HCT116 (cell line): ENCODE data around the gene HLCS. TPM values are rescaled to one million over a fixed set of nuclear protein-coding genes. Genes with fewer than 3 reads are reported as not detected.

Experiments used
- ATAC-seq: fragments of 200-7000 bp; cut with Tn5 transposase; 2 replicates; pipeline ENCODE4 v1.9.1; 2020; ENCODE audit warnings: mild to moderate bottlenecking, moderate library complexity
- BruUV-seq: library from RNA; stranded (reverse); fragments of 400-500 nt; replicated peaks from 2 replicates; lab custom pipeline; 2021; lab: Mats Ljungman, UMichigan
- CTCF ChIA-PET: fragments of 300-600 bp; sonication (Branson Sonifier 250); formaldehyde crosslinking; loops from one replicate; lab custom pipeline; 2021; ENCODE audit warnings: antibody characterized with exemption; lab: Charles Lee
- POLR2A ChIA-PET: fragments of 300-600, 350-600 bp; sonication (Branson Sonifier 250); formaldehyde crosslinking; loops from one replicate; lab custom pipeline; 2021; ENCODE audit warnings: antibody characterized with exemption; lab: Charles Lee
- RAD21 ChIA-PET, 2 experiments: fragments of 300-600 bp; sonication (Branson Sonifier 250); formaldehyde crosslinking; loops; one replicate each; lab custom pipeline; 2023; ENCODE audit warnings: low total read pairs in 2 of 2; ENCODE audit not compliant: uncharacterized antibody in 2 of 2, unreplicated experiment in 2 of 2, low non-redundant PET in 1 of 2; lab: Charles Lee
- DNase-seq: peaks from one replicate; pipeline ENCODE4 v3.0.0-alpha.2; 2010; ENCODE audit warnings: low read depth, low spot score
- H2AFZ ChIP-seq: fragments of 200-600 bp; shearing (Covaris generic), sonication (generic); 2 replicates; pipeline ENCODE4 v1.6.1; 2017; ENCODE audit warnings: low read depth, mixed run types, mixed read lengths, antibody characterized with exemption, low read length; ENCODE audit not compliant: poor library complexity, severe bottlenecking
- H3K27ac ChIP-seq: 2 replicates; pipeline ENCODE4 v1.5.1; 2012; ENCODE audit warnings: low read depth, low read length
- H3K27me3 ChIP-seq: fragments of 200-600 bp; sonication (generic); 2 replicates; pipeline ENCODE4 v1.6.1; 2016; ENCODE audit warnings: mixed run types, low read length, mixed read lengths; ENCODE audit not compliant: insufficient read depth
- H3K36me3 ChIP-seq, 2 experiments: fragments of 200-500 bp in 1 of 2; fragments of 200-600 bp in 1 of 2; sonication (Bioruptor generic) in 1 of 2; sonication (generic) in 1 of 2; 2 replicates each; pipeline versions ENCODE4 v1.5.1 to v1.6.1; 2014 to 2016; ENCODE audit warnings: low read length in 2 of 2, inconsistent platforms in 1 of 2, mixed read lengths in 1 of 2, mixed run types in 1 of 2; ENCODE audit not compliant: insufficient read depth in 2 of 2, control insufficient read depth in 1 of 2
- H3K4me1 ChIP-seq, 2 experiments: fragments of 200-600 bp in 1 of 2; sonication (generic) in 1 of 2; 2 replicates each; pipeline versions ENCODE4 v1.5.1 to v1.6.1; 2012 to 2017; ENCODE audit warnings: low read length in 2 of 2, inconsistent platforms in 1 of 2, mild to moderate bottlenecking in 1 of 2, mixed read lengths in 1 of 2, mixed run types in 1 of 2, moderate library complexity in 1 of 2; ENCODE audit not compliant: insufficient read depth in 2 of 2, control insufficient read depth in 1 of 2
- H3K4me2 ChIP-seq: fragments of 200-600 bp; sonication (generic); 2 replicates; pipeline ENCODE4 v1.6.1; 2017; ENCODE audit warnings: mixed run types, low read length, mixed read lengths
- H3K4me3 ChIP-seq, 2 experiments: fragments of 200-600 bp in 1 of 2; sonication (generic) in 1 of 2; replicated peaks in 1 of 2; 2 replicates each; pipeline ENCODE4 v1.5.1; 2011 to 2016; ENCODE audit warnings: low read length in 2 of 2, control low read depth in 1 of 2, low read depth in 1 of 2, mild to moderate bottlenecking in 1 of 2, mixed read lengths in 1 of 2, mixed run types in 1 of 2
- H3K79me2 ChIP-seq: fragments of 200-600 bp; sonication (generic); 2 replicates; pipeline ENCODE4 v1.6.1; 2017; ENCODE audit warnings: mild to moderate bottlenecking, mixed run types, low read length, moderate library complexity, mixed read lengths; ENCODE audit not compliant: insufficient read depth
- H3K9ac ChIP-seq: fragments of 200-600 bp; sonication (generic); 2 replicates; pipeline ENCODE4 v1.6.1; 2016; ENCODE audit warnings: low read length, mixed read lengths
- H3K9me2 ChIP-seq: fragments of 200-600 bp; sonication (generic), shearing (Covaris generic); 2 replicates; pipeline ENCODE4 v1.6.1; 2017; ENCODE audit warnings: mixed run types, mild to moderate bottlenecking, moderate library complexity; ENCODE audit not compliant: insufficient read depth
- H3K9me3 ChIP-seq, 2 experiments: fragments of 200-500 bp in 1 of 2; fragments of 200-600 bp in 1 of 2; sonication (Bioruptor generic) in 1 of 2; sonication (generic) in 1 of 2; 2 replicates each; pipeline ENCODE4 v1.6.1; 2014 to 2017; ENCODE audit warnings: low read length in 2 of 2, mixed read lengths in 2 of 2, inconsistent platforms in 1 of 2, low read depth in 1 of 2, mild to moderate bottlenecking in 1 of 2, mixed run types in 1 of 2, moderate library complexity in 1 of 2; ENCODE audit not compliant: control insufficient read depth in 1 of 2, insufficient read depth in 1 of 2
- H4K20me1 ChIP-seq: fragments of 200-600 bp; sonication (generic), shearing (Covaris generic); 2 replicates; pipeline ENCODE4 v1.6.1; 2017; ENCODE audit warnings: mixed run types, mild to moderate bottlenecking, moderate library complexity; ENCODE audit not compliant: insufficient read depth
- CBX3 ChIP-seq: IDR thresholded peaks from 2 replicates; pipeline ENCODE4 v1.6.1; 2012; ENCODE audit warnings: low read depth
- CEBPB ChIP-seq: IDR thresholded peaks from 2 replicates; pipeline ENCODE4 v1.6.1; 2012; ENCODE audit warnings: low read depth
- CTCF ChIP-seq, 3 experiments: fragments of 200-600 bp in 1 of 3; sonication (generic) in 1 of 3; IDR thresholded peaks in 2 of 3; conservative IDR thresholded peaks in 1 of 3; 2 replicates each; pipeline ENCODE4 v1.5.1; 2012 to 2017; ENCODE audit warnings: low read depth in 2 of 3, low read length in 2 of 3, antibody characterized with exemption in 1 of 3, borderline replicate concordance in 1 of 3, control low read depth in 1 of 3, mild to moderate bottlenecking in 1 of 3, mixed read lengths in 1 of 3, mixed run types in 1 of 3, moderate library complexity in 1 of 3; ENCODE audit not compliant: insufficient read depth in 1 of 3
- EGR1 ChIP-seq: IDR thresholded peaks from 2 replicates; pipeline ENCODE4 v1.6.1; 2012; ENCODE audit warnings: low read depth
- ELF1 ChIP-seq: IDR thresholded peaks from 2 replicates; pipeline ENCODE4 v1.6.1; 2012; ENCODE audit warnings: low read depth, borderline replicate concordance
- EZH2 ChIP-seq: fragments of 200-600 bp; sonication (generic); IDR thresholded peaks from 2 replicates; pipeline ENCODE4 v1.6.1; 2017; ENCODE audit warnings: antibody characterized with exemption, mixed run types
- EZH2phosphoT487 ChIP-seq: fragments of 200-600 bp; IDR thresholded peaks from 2 replicates; pipeline ENCODE4 v1.6.1; 2018; ENCODE audit warnings: antibody characterized with exemption, borderline replicate concordance
- FOSL1 ChIP-seq: IDR thresholded peaks from 2 replicates; pipeline ENCODE4 v1.6.1; 2012; ENCODE audit warnings: low read depth
- MAX ChIP-seq: IDR thresholded peaks from 2 replicates; pipeline ENCODE4 v1.6.1; 2012
- POLR2A ChIP-seq: IDR thresholded peaks from 2 replicates; pipeline ENCODE4 v1.7.0; 2011; ENCODE audit warnings: borderline replicate concordance; ENCODE audit not compliant: insufficient read depth, insufficient read length; ENCODE audit errors: extremely low read depth
- POLR2AphosphoS5 ChIP-seq: IDR thresholded peaks from 2 replicates; pipeline ENCODE4 v1.6.1; 2011; ENCODE audit warnings: mild to moderate bottlenecking, low read depth, low read length, moderate library complexity
- RAD21 ChIP-seq: IDR thresholded peaks from 2 replicates; pipeline ENCODE4 v1.6.1; 2012; ENCODE audit warnings: low read depth, mild to moderate bottlenecking
- SIN3A ChIP-seq: IDR thresholded peaks from 2 replicates; pipeline ENCODE4 v1.6.1; 2012; ENCODE audit warnings: low read depth
- SP1 ChIP-seq: IDR thresholded peaks from 2 replicates; pipeline ENCODE4 v1.6.1; 2012; ENCODE audit warnings: low read depth
- SRF ChIP-seq: IDR thresholded peaks from 2 replicates; pipeline ENCODE4 v1.6.1; 2012; ENCODE audit warnings: low read depth
- TCF7L2 ChIP-seq: IDR thresholded peaks from 2 replicates; pipeline ENCODE4 v1.7.0; 2011; ENCODE audit warnings: borderline replicate concordance, inconsistent platforms; ENCODE audit not compliant: insufficient read depth, insufficient read length; ENCODE audit errors: extremely low read depth
- ZBTB33 ChIP-seq: IDR thresholded peaks from 2 replicates; pipeline ENCODE4 v1.6.1; 2011; ENCODE audit warnings: mild to moderate bottlenecking, low read length, moderate library complexity; ENCODE audit not compliant: insufficient replicate concordance; ENCODE audit errors: extremely low read depth
- ZFX ChIP-seq: fragments of 450-650 bp; IDR thresholded peaks from 2 replicates; pipeline ENCODE4 v1.6.1; 2017
- ZNF274 ChIP-seq: fragments of 200-500 bp; sonication (Bioruptor generic); IDR thresholded peaks from 2 replicates; pipeline ENCODE4 v1.6.1; 2014; ENCODE audit warnings: mild to moderate bottlenecking, low read depth, low read length, inconsistent platforms
- intact Hi-C: fragments of 100-400 bp; cut with micrococcal nuclease; formaldehyde crosslinking; loops from 2 replicates; pipeline ENCODE4 v1.10.0; 2022
- total RNA-seq: library from RNA; stranded (reverse); gene quantifications from one replicate; pipeline ENCODE4 v1.2.1, GENCODE V29; 2021; ENCODE audit not compliant: unreplicated experiment

Gene HLCS
- total RNA-seq, 1 experiment from 2014 or later, result 18.5 TPM

- peaks cover 61% of the 10 kb centered on the region for H3K79me2 ChIP-seq
- intact Hi-C loops, result no loop called here
- ChIA-PET POLR2A (no interaction called here), RAD21 (no interaction called here), CTCF (no interaction called here)
- ATAC-seq, result no peak
- H2AFZ ChIP-seq, result no peak overlapping the region
- no peaks in the 10 kb centered on the region; a peak in 1 of 4 replicates for H3K36me3 ChIP-seq
- no peak overlapping the region for H3K27ac ChIP-seq
- no peak overlapping the region for H3K9ac ChIP-seq
- BruUV-seq, result no TSS peak
- H3K4me2 ChIP-seq, result no peak overlapping the region
- no peaks in the 10 kb centered on the region for H3K9me3 ChIP-seq
- DNase-seq, result no peak
- no peaks in the 10 kb centered on the region for H3K27me3 ChIP-seq
- no peak overlapping the region for H3K4me3 ChIP-seq
- TF ChIP-seq ELF1 (no peak), CEBPB (no peak), SP1 (no peak), ZFX (no peak), FOSL1 (no peak), ZNF274 (no peak), EZH2 (no peak), POLR2AphosphoS5 (no peak), MAX (no peak), RAD21 (no peak), EGR1 (no peak), ZBTB33 (no peak), POLR2A (no peak), EZH2phosphoT487 (no peak), CBX3 (no peak), TCF7L2 (no peak), SIN3A (no peak), CTCF (IDR thresholded peaks at IDR 0.05 in 2 of 3, conservative IDR thresholded peaks at IDR 0.05 in 1 of 3; ENCODE audit: borderline replicate concordance in 1 of 3, insufficient read depth in 1 of 3, low read depth in 2 of 3, low read length in 2 of 3) (no peak), SRF (no peak)
- H3K4me1 ChIP-seq, result peaks cover 4% of the 10 kb centered on the region in 2 experiments; a peak in 3 of 4 replicates
- no peaks in the 10 kb centered on the region for H3K9me2 ChIP-seq
- no peaks in the 10 kb centered on the region for H4K20me1 ChIP-seq
Measured at GRCh38 chr21:36706951-36707762, 259.3 kb downstream of the HLCS start.
